MCF 10A (cell line): ENCODE measurements around the gene SIRT3. TPM values are rescaled to one million over a fixed set of nuclear protein-coding genes. Genes with fewer than 3 reads are reported as not detected.
A peak's percentile ranks its signal among the peaks of the same experiment; 100 is the strongest.

ENCODE experiments used
- BruUV-seq: library from RNA; stranded (reverse); fragments of 400-500 nt; replicated peaks from 2 replicates; lab custom pipeline; 2021; lab: Mats Ljungman, UMichigan
- CTCF ChIA-PET: fragments of 300-600 bp; sonication (Branson Sonifier 250); formaldehyde crosslinking; extraction: SDS; loops from one replicate; lab custom pipeline; 2021; ENCODE audit warnings: antibody characterized with exemption, inconsistent platforms; lab: Yijun Ruan, JAX
- POLR2A ChIA-PET: fragments of 300-600, 350-650 bp; sonication (Branson Sonifier 250); formaldehyde crosslinking; extraction: SDS; loops from one replicate; lab custom pipeline; 2020; ENCODE audit warnings: antibody characterized with exemption, inconsistent platforms; lab: Yijun Ruan, JAX
- DNase-seq: peaks from one replicate; pipeline ENCODE4 v3.0.0-alpha.2; 2018; ENCODE audit not compliant: unreplicated experiment
- H3K27ac Mint-ChIP-seq: one replicate; pipeline ENCODE4 v1.8.0; 2022; ENCODE audit warnings: mild to moderate bottlenecking, low read depth, mixed read lengths; ENCODE audit not compliant: unreplicated experiment
- H3K27me3 Mint-ChIP-seq: one replicate; pipeline ENCODE4 v1.8.0; 2022; ENCODE audit warnings: mixed read lengths; ENCODE audit not compliant: insufficient read depth, unreplicated experiment
- H3K36me3 Mint-ChIP-seq: one replicate; pipeline ENCODE4 v1.8.0; 2022; ENCODE audit warnings: mild to moderate bottlenecking, moderate library complexity, mixed read lengths; ENCODE audit not compliant: insufficient read depth, unreplicated experiment
- H3K4me1 Mint-ChIP-seq: one replicate; pipeline ENCODE4 v1.8.0; 2022; ENCODE audit warnings: mixed read lengths; ENCODE audit not compliant: insufficient read depth, unreplicated experiment
- H3K4me3 Mint-ChIP-seq: one replicate; pipeline ENCODE4 v1.8.0; 2022; ENCODE audit warnings: mild to moderate bottlenecking, moderate library complexity, mixed read lengths; ENCODE audit not compliant: unreplicated experiment
- H3K9me3 Mint-ChIP-seq: one replicate; pipeline ENCODE4 v1.8.0; 2022; ENCODE audit warnings: mixed read lengths; ENCODE audit not compliant: unreplicated experiment
- CTCF ChIP-seq: fragments of 200-600 bp; IDR thresholded peaks from one replicate; pipeline ENCODE4 v1.8.0; 2022; ENCODE audit warnings: antibody characterized with exemption, mild to moderate bottlenecking; ENCODE audit not compliant: unreplicated experiment
- intact Hi-C: fragments of 100-400 bp; cut with micrococcal nuclease; formaldehyde crosslinking; loops from 2 replicates; pipeline ENCODE4 v1.14.1; 2022
- total RNA-seq: library from RNA; stranded (reverse); gene quantifications from 2 replicates; pipeline ENCODE4 v1.2.3, GENCODE V29; 2022

Gene SIRT3
- total RNA-seq, 1 experiment from 2014 or later, result 19.8 TPM

- BruUV-seq, result no TSS peak
Observed at GRCh38 chr11:284105-285020, 48.2 kb upstream of the SIRT3 start.

GRCh38 chr11:283405-284104, 47.4 kb upstream of the SIRT3 start:
- Mint-ChIP-seq H3K27me3 (peaks cover 36% of the 10 kb centered on the region), H3K9me3 (no peaks in the 10 kb centered on the region), H3K36me3 (no peaks in the 10 kb centered on the region), H3K4me1 (peaks cover 6% of the 10 kb centered on the region), H3K4me3 (peak overlapping the region; percentile 43), H3K27ac (peak overlapping the region; percentile 63)
- TF ChIP-seq CTCF, result no peak
- CTCF ChIA-PET, result interaction anchor here (2.2 kb wide), 1 partner anchor 33 kb away, joined by 12 read pairs; no protein-coding TSS in a partner anchor
- peak; percentile 36 for DNase-seq
- intact Hi-C loops, result no loop called here
- BruUV-seq, result no TSS peak
- POLR2A ChIA-PET, result interaction anchor here (1.2 to 1.5 kb wide), 3 partner anchors 18 to 76 kb away, joined by 3 read pairs; partner anchors contain the start of genes BET1L and RIC8A

More at GRCh38 chr11:284105-285020, 48.2 kb upstream of the SIRT3 start:
- peaks cover 6% of the 10 kb centered on the region for H3K4me1 Mint-ChIP-seq
- no peak for TF ChIP-seq CTCF
- peak overlapping the region; percentile 43 for H3K4me3 Mint-ChIP-seq
- DNase-seq, result no peak
- POLR2A ChIA-PET, result interaction anchor here (0.6 to 1.5 kb wide), 5 partner anchors 19 to 77 kb away, joined by 3 to 4 read pairs (median 3); partner anchors contain the start of genes BET1L, PSMD13 and RIC8A
- H3K27ac Mint-ChIP-seq, result peak overlapping the region; percentile 63
- no peaks in the 10 kb centered on the region for H3K36me3 Mint-ChIP-seq
- CTCF ChIA-PET, result interaction anchor here (2.2 kb wide), 1 partner anchor 34 kb away, joined by 12 read pairs; no protein-coding TSS in a partner anchor
- no peaks in the 10 kb centered on the region for H3K9me3 Mint-ChIP-seq
- intact Hi-C loops, result no loop called here
- peaks cover 34% of the 10 kb centered on the region for H3K27me3 Mint-ChIP-seq

GRCh38 chr11:282630-283360, 46.7 kb upstream of the SIRT3 start:
- intact Hi-C loops, result no loop called here
- no peak for TF ChIP-seq CTCF
- Mint-ChIP-seq H3K27me3 (peaks cover 41% of the 10 kb centered on the region), H3K4me1 (peaks cover 6% of the 10 kb centered on the region), H3K4me3 (no peak overlapping the region), H3K27ac (no peak overlapping the region), H3K9me3 (no peaks in the 10 kb centered on the region), H3K36me3 (no peaks in the 10 kb centered on the region)
- POLR2A ChIA-PET, result interaction anchor here (1.2 kb wide), 1 partner anchor 74 kb away, joined by 3 read pairs; no protein-coding TSS in a partner anchor
- no peak for DNase-seq
- BruUV-seq, result no TSS peak
- CTCF ChIA-PET, result interaction anchor here (0.6 to 2.2 kb wide), 3 partner anchors 32 to 169 kb away, joined by 3 to 12 read pairs (median 3); no protein-coding TSS in a partner anchor
